Activated CD4-positive, alpha-beta T cell treated with anti-CD3 and anti-CD28 coated beads for 4 hours (primary cell): ENCODE data around the gene HSP90AB1.

Experiments used
- DNase-seq, 2 donors: peaks; one replicate each; pipeline ENCODE4 v3.0.0-alpha.2; 2020

HSP90AB1 gene

DNA sequence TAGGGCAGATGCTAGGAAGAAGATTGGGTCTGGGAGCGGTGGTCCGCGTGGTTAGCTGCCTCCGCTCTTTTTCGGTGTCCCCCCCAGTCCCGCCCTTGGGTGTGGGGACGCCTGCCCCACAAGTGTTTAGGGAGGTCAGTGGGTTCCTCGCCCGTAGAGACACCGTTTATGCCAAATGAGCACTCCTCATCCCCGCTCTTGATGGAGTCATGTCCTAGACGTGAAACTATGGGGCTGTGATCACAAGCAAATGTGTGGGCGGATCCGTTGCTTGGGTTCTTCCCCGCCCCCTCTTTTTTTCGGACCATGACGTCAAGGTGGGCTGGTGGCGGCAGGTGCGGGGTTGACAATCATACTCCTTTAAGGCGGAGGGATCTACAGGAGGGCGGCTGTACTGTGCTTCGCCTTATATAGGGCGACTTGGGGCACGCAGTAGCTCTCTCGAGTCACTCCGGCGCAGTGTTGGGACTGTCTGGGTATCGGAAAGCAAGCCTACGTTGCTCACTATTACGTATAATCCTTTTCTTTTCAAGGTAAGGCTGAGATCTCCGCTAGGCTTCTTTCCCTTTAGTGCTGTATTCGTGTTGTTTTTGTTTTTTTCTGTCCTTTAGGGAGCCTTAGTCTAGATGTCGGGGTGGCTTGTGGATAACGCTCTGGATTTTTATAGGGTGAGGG, at the start of gene HSP90AB1:
TSS of gene HSP90AB1 (plus strand) at position 439 of the 675 bp plus-strand sequence. CDS start 1,529 bp downstream, outside the sequence.
- DNase-seq, result peak; percentile 98 to 99

DNA sequence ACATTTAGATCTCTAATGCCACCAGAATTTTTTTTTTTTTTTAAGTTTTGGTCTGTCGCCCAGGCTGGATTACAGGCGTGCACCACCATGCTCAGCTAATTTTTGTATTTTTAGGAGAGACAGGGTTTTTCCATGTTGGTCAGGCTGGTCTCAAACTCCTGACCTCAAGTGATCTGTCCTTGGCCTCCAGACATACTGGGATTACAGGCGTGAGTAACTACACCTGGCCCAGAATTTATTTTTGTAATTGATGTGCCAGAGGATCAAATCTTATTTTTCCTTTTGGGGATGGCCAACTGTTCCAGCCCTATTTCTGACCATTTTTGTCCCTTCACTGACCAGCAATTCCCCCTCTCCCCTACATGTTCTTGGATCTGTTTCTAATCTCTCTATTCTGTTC, 48.2 kb upstream of the HSP90AB1 start:
- no peak for DNase-seq

DNA sequence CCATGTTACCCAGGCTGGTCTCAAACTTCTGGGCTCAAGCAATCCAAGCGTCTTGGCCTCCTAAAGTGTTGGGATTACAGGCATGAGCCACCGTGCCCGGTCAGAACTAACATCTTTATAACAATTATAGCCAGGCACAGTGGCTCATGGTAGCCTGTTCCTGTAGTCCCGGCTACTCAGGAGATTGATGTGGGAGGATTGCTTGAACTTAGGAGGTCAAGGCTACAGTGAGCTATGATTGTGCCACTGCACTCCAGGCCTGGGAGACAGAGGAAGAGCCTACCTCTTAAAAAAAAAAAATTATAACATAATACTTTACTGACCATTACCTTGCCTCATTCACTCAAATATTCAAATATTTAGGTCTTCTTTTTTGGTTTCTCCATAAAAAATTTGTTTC, 47.0 kb upstream of the HSP90AB1 start:
- no peak for DNase-seq

DNA sequence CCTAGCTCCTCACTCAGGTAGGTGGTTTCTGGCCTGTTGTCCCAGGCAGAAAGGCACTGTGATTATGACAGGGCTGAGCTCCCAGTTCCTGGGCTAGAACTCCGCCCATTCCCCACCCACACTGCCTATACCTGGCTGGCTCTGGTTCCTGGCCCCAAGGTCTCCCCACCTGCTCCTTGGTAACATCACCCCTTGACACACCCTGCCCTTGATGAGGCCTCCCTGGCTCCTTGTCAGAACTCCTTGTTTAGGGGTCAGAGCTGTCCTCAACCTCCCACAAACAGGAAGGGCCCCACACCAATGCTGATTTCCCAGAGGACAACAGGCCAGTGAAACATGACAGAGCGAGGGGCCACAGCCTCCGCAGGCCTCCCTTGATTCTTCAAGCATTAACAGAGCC, 45.7 kb upstream of the HSP90AB1 start:
- DNase-seq, result no peak

DNA sequence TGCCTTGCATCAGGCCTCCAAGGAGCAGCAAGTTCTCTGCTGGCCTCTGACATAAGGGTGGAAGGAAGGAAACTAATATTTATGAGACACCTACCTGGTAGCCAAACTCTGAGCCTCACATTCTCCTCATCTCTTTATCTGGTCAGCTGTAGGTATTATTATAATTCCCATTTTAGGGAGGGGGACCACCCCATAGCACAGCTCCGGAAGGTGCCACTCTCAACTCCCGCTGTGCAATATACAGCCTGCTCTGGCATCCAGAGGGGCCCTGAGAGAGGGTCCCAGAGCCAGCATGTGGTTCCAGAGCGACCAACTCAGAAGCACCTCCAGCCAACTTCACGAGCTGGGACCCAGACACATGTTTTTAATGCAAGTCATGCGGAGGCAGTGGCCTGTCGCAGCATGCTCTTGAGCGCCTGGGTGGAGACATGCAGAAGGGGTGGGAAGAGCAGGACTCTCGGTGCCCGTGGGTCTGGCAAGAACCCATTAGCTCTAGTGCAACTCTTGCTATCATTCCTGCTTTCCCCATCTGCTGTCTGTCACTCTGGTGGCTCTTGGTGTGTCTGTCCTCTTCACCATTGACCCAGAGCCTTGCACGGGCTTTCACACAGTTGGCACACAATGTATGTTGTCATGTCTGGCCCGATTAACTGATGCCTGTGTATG, 45.1 kb upstream of the HSP90AB1 start:
- DNase-seq, result no peak

DNA sequence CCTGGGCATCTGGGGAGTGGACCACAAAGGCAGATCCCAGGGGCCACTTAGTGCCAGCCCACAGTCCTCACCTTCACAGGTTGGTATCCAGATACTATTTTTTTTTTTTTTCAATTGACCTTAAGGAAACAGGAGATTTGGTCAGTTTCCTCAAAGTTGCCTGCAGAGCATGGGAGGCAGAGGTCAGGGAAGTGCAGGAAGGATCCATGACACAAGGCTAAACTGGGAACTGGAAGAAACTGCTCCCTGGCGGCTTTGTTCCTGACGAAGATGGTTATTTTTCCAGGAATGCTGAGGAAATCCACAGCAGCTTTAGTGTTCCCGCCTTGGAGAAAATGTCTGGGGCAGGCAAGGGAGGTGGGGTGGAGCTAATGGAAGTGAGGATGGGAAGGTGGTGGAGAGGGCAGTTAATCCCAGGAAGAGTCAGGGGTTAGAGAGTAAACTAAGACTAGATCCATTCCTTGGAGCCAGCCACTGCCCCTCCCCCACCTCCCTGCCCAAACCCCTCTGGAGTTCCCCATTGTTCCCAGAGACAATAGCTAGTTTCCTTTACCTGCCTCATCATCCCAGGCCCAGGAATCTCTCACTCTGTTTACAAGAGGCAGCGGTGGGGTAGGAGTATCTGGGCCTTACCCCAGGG, 44.4 kb upstream of the HSP90AB1 start:
- no peak for DNase-seq

DNA sequence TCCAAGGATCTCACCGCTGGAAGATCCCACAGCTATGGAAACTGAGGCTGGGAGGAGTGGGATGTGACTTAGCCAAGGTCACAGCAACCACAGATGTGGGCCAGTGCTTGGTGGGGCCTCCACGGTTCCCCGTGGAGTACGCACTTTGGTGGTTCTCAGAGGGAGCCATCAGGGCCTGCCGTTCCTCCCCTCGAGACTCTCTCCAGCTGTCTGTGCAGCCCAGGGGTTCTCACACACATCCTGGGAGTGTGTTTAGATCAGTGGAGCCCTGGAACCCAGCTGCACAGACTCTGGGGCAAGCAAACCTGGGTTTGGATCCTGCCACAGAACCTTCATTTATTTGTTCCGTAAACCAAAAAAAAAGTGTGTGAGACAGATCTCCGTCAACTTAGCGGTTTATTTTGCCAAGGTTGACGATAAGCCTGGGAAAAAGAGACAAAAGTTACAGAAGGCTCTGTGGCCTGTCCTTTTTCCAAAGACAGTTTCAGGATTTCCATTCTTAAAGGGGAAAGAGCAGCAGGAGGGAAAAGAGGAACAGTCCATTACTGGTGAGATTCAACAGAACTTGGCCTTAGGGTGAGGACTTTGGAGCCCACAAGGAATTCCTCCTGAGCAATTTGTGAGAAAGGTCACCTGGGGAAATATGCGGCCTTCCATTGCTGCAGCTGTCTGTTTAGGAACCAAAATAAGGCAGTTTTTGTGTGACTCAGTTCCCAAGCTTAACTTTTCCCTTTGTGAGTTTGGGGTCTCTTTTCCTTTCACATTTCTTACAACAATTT, 43.7 kb upstream of the HSP90AB1 start:
- no peak for DNase-seq

DNA sequence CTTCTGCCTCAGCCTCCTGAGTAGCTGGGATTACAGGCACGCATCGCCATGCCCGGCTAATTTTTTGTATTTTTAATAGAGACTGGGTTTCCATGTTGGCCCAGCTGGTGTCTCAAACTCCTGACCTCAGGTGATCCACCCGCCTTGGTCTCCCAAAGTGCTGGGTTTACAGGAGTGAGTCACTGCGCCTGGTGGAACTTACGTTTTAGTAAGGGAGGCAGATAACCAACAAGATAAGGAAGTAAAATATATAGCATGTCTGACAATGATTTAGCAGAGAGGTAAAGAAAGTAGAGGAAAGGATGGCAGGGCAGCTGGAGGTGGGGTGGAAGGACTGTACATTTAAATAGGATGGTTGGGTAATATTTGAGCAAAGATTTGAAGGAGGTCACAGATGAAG, 42.9 kb upstream of the HSP90AB1 start:
- DNase-seq, result no peak

DNA sequence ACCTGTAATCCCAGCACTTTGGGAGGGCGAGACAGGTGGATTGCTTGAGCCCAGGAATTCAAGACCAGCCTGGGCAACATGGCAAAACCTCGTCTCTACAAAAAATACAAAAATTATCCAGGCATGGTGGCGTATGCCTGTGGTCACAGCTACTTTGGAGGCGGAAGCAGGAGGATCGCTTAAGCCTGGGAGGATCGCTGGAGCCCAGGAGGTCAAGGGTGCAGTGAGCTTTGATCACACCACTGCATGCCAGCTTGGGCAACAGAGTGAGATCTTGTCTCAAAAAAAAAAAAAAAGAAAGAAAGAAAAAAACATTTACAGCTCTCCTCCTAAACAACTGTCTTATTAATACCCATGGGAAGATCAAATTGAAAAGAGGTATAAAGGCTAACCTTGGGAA, 38.9 kb upstream of the HSP90AB1 start:
- no peak for DNase-seq

DNA sequence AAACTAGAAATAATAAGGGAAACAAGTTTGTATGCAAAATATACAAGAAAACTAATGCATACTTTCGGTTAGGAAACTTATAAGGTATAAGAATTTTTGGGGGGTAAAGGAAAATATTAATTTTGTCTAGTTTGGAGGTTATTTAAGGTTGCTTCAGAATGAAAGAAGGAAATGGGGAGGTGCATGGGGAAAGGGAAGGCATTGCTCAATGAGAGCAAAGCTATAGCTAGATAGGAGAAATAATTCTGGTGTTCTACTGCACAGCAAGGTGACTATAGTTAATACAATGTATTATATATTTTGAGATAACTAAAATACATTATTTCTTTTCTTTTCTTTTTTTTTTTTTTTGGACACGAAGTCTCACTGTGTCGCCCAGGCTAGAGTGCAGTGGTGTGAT, 35.6 kb upstream of the HSP90AB1 start:
- no peak for DNase-seq

DNA sequence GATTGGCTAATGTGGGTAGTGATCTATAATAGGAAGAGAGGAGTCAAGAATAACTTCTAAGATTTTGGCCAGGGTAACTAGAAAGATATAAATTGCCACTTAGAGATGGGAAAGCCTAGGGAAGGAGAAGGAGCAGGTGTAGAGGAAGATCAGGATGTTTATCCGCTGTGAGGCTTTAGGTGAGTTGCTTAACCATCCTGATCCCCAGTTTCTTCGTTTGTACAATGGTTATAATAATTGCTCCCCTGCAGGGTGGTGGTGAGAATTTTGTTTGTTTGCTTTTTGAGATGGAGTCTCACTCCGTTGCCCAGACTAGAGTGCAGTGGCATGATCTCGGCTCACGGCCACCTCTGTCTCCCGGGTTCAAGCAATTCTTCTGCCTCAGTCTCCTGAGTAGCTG, 32.6 kb upstream of the HSP90AB1 start:
- no peak for DNase-seq

DNA sequence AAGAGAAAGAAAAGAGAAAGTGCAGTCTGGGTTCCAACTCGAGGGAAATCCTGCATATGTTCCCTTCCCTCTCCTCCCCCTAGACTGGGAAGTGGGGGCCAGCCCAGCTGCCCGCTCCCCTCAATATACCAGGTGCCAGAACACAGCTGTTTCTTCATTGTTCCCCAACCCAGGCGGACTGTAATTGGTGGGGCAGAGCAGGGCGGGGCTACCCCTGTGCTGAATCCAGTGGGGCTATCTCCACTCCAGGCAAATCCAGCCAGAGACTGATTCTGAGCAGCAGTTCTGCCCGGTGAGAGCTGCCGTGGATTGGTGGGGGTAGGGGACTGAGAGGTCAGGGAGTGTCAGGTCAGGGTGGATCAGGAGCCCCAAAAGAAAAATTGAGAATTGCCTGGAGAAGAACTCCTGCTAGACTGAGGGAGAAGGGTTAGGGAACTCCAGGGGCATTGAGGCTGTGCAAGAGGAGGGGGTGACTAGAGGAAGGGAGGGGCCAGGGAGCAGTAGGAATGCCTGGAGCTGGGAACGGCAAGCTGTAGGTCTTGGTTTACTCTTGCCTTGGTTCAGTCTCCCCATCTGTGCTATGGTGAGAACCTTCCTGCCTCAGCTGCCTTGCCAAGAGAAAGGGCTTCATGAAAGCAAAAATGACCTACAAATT, 30.1 kb upstream of the HSP90AB1 start, which contains the start of gene MYMX:
TSS of gene MYMX (plus strand) at position 250 of the 655 bp plus-strand sequence. CDS start 546 bp downstream, outside the sequence.
- DNase-seq, result no peak

DNA sequence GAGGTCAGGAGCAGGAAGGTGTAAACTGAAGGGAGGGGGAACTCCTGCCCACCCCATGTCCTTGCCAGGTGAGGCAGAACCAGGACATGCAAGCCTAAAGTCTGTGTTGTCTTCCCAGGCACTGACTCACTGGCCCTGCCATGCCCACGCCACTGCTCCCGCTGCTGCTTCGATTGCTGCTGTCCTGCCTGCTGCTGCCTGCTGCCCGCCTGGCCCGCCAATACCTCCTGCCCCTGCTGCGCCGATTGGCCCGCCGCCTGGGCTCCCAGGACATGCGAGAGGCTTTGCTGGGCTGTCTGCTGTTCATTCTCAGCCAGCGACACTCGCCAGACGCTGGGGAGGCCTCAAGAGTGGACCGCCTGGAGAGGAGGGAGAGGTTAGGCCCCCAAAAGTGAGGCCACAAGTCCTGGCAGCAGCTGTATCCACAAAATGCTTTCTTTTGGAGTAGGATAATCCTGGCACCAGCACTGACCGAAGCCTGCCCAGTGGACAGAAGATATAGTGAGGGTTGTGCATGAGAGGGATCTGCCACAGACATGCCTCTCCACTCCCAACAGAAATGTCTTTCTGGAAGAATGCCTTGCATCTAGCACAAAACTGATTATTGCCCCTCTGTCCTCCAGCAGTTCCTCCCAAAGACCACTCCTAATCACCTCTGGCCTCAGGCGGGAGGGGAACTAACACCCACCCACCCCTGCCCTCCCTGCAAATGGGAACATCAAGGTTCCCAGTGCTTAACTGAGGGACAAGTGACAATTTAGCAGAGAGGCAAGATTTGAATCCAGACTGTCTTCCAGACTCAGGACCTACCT, 29.4 kb upstream of the HSP90AB1 start:
- no peak for DNase-seq

DNA sequence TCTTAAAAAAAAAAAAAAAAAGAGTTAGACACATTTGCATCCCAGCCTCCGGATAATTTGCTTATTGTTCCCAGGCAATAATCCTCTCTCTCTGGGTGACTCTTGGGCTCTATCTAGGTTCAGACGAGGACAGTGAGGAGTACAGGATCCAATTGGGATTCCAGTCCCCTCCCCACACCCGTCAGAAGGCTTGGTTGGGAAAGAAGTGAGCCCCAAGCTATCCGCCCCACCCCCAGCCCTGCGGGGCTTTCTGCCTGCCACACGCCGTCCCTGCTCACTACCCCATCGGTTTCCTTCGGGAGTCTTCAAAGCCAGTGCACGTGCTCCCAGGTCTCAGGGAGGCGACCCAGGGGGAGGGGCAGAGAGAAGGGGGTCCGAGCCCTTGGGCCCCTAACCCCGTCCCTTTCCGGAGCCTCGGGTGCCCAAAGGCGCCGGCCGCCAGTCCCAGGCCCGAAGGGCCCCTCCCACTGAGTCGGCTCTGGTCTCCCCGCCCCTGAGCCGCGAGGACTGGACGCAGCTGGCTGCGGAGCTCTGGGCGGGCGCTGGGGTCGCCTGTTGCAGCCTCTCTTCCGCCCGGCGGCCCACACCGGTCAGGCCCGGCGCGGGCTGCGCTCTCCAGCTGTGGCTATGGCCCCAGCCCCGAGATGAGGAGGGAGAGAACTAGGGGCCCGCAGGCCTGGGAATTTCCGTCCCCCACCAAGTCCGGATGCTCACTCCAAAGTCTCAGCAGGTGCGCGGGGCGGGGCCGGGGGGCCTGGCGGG, 27.7 kb upstream of the HSP90AB1 start:
- no peak for DNase-seq

DNA sequence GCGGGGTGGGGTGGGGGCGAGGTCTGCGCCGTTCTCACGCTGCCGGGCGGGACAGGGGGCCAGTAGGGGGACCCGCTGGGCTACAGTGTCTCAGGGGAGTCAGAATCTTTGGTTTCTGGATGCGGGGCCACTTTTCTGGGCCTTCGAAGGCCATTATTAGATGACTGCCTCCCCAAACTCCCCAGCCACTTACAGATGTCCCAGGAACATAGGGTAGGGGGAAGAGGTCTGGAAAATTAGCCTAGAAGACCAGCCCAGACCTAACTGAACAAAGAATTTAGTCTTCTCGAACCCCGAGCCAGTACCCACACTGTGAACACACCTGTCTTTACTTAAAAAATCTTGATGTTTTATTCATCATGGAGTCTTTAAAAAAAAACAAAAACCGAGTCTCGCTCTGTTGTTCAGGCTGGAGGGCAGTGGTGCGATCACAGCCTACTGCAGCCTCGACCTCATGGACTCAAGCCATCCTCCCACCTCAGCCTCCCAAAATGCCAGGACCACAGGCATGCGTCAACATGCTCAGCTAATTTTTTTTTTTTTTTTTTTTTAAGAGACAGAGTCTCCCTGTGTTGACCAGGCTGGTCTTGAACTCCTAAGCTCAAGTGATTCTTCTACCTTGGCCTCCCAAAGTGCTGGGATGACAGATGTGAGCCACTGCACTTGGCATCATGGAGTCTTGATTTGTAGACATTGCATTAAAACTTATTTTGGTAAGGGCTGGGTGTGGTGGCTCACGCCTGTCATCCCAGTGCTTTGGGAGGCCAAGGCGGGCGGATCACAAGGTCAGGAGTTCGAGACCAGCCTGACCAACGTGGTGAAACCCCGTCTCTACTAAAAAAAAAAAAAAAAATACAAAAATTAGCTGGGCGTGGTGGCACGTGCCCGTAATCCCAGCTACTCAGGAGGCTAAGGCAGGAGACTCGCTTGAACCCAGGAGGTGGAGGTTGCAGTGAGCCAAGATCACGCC, 26.8 kb upstream of the HSP90AB1 start:
- no peak for DNase-seq

DNA sequence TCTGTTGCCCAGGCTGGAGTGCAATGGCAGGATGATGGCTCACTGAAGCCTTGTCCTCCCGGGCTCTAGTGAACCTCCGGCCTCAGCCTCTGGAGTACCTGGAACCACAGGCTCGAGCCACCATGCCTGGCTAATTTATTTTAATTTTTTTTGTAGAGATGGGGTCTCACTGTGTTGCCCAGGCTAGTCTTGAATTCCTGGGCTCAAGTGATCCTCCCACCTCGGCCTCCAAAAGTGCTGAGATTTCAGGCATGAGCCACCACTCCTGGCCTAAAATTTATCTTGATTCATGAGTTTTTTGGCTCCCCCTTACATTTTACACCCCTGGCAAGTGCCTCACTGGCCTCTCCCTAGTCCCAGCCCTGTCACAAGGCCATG, 26.0 kb upstream of the HSP90AB1 start:
- no peak for DNase-seq

DNA sequence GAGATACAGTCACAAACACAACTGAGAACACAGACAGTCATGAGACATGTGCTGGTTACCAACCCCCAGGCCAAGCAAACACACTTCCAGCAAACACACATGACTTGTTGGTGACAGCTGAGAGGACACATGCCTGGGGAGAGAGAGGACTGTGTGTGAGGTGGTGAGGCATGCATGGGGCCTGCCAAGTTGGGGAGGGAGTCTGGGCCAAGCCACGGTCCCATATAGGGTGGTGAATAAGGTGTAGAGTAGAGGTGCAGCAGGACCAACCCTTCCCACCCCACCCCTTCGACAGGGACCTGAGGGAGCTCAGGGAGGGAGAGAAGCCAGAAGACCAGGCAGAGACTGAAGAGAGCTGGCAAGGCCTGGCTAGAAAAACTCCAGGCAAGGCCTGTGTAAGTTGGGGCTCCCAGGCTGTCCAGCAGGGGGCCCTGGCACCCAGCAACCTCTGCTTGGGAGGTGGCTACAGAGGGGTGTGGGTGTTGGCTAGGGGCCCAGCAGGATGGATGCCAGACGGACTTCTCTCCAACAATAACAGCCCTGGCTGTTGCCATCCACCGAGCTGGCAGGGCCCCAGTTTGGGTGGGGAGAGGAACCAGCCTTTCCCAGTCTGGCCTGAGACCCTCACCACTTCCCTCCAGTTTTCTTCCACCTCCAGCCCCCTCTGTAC, 25.5 kb upstream of the HSP90AB1 start:
- DNase-seq, result peak; percentile 63 to 66

DNA sequence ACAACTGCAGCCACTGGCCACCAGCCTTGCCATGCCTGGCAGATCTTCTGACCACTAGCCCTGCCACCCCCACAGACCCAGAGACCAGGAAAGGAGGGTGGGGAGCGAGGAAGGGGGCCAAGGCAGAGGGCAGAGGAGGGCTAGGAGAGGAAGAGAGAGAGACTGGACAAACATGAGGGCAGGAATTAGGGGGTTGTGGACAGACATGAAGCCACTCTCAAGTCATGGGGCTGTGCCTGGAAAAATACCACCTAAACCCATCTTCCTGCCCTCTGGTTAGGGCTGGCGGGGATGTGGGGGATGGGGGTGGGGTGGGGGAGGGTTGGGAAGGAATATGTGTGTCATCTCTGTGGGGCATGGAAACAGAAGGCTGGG, 25.0 kb upstream of the HSP90AB1 start:
- DNase-seq, result no peak
